K562 (cell line): ENCODE data around the gene GKN1. TPM values are rescaled to one million over a fixed set of nuclear protein-coding genes. Genes with fewer than 3 reads are reported as not detected.

Experiments used
- ATAC-seq: fragments of 200-7000 bp; cut with Tn5 transposase; 3 replicates; pipeline ENCODE4 v1.9.1; 2020; ENCODE audit warnings: moderate library complexity
- BruUV-seq: library from RNA; stranded (reverse); fragments of 400-500 nt; replicated peaks from 2 replicates; lab custom pipeline; 2021; lab: Mats Ljungman, UMichigan
- CTCF ChIA-PET: fragments of 300-600 bp; formaldehyde crosslinking; extraction: SDS; loops from one replicate; lab custom pipeline; 2021; ENCODE audit warnings: low intra/inter-chr PET ratio; lab: Yijun Ruan, JAX
- POLR2A ChIA-PET: fragments of 300-600, 350-650 bp; sonication (Branson Sonifier 250); formaldehyde crosslinking; extraction: SDS; loops from one replicate; lab custom pipeline; 2021; ENCODE audit warnings: antibody characterized with exemption, inconsistent platforms; lab: Yijun Ruan, JAX
- DNase-seq, 4 experiments: peaks; one replicate each; pipeline versions ENCODE4 v3.0.0 to v3.0.0-alpha.2; 2011 to 2018; ENCODE audit warnings: low spot score in 3 of 4, mixed read lengths in 3 of 4; ENCODE audit errors: extremely low read depth in 1 of 4
- FAIRE-seq: peaks from 2 replicates; lab custom pipeline; 2011; peaks lifted over from hg19 to GRCh38; lab: Jason Lieb, UNC
- H2AFZ ChIP-seq: 2 replicates; pipeline ENCODE4 v1.6.0; 2011; ENCODE audit warnings: low read depth, low read length, control low read depth, inconsistent platforms
- H3K27ac ChIP-seq: fragments of 200-600 bp; 3 replicates; pipeline ENCODE4 v1.8.0; 2011; ENCODE audit warnings: low read depth, mild to moderate bottlenecking, control low read depth, inconsistent platforms, low read length, moderate library complexity, mixed read lengths; ENCODE audit errors: extremely low read depth
- H3K27me3 ChIP-seq, 2 experiments: fragments of 300-600 bp in 1 of 2; 2 replicates in 1 of 2; 3 replicates in 1 of 2; pipeline versions ENCODE4 v1.6.0 to v1.8.0; 2011; ENCODE audit warnings: inconsistent platforms in 2 of 2, low read length in 2 of 2, mild to moderate bottlenecking in 1 of 2, mixed read lengths in 1 of 2, moderate library complexity in 1 of 2; ENCODE audit not compliant: control insufficient read depth in 2 of 2, insufficient read depth in 2 of 2
- H3K36me3 ChIP-seq: fragments of 300-600 bp; 3 replicates; pipeline ENCODE4 v1.8.0; 2011; ENCODE audit warnings: mild to moderate bottlenecking, low read length, inconsistent platforms; ENCODE audit not compliant: control insufficient read depth, insufficient read depth
- H3K4me1 ChIP-seq, 2 experiments: fragments of 200-600 bp in 1 of 2; replicated peaks in 1 of 2; 2 replicates in 1 of 2; 3 replicates in 1 of 2; pipeline versions ENCODE4 v1.5.1 to v1.8.0; 2011; ENCODE audit warnings: inconsistent platforms in 2 of 2, low read length in 2 of 2, mild to moderate bottlenecking in 1 of 2, mixed read lengths in 1 of 2, moderate library complexity in 1 of 2; ENCODE audit not compliant: control insufficient read depth in 2 of 2, insufficient read depth in 2 of 2
- H3K4me2 ChIP-seq: 2 replicates; pipeline ENCODE4 v1.6.1; 2011; ENCODE audit warnings: low read length, control low read depth, inconsistent platforms, mixed read lengths; ENCODE audit not compliant: insufficient read depth
- H3K4me3 ChIP-seq: fragments of 200-600 bp; sonication (generic), shearing (Covaris generic); 2 replicates; pipeline ENCODE4 v1.5.1; 2016; ENCODE audit warnings: control low read depth, inconsistent platforms
- H3K79me2 ChIP-seq: fragments of 200-600 bp; 3 replicates; pipeline ENCODE4 v1.8.0; 2011; ENCODE audit warnings: low read length, inconsistent platforms; ENCODE audit not compliant: control insufficient read depth, insufficient read depth
- H3K9ac ChIP-seq, 2 experiments: 2 replicates each; pipeline versions ENCODE4 v1.6.0 to v1.6.1; 2011; ENCODE audit warnings: low read depth in 2 of 2, low read length in 2 of 2, control low read depth in 1 of 2, inconsistent platforms in 1 of 2, mild to moderate bottlenecking in 1 of 2, mixed read lengths in 1 of 2; ENCODE audit not compliant: insufficient read depth in 1 of 2
- H3K9me1 ChIP-seq: one replicate; pipeline ENCODE4 v1.6.0; 2011; ENCODE audit warnings: inconsistent platforms, mild to moderate bottlenecking, low read length, moderate library complexity; ENCODE audit not compliant: control insufficient read depth, insufficient read depth
- H3K9me3 ChIP-seq: replicated peaks from 2 replicates; pipeline ENCODE4 v1.5.1; 2011; ENCODE audit warnings: low read depth, low read length, inconsistent platforms; ENCODE audit not compliant: control insufficient read depth, insufficient read depth
- H4K20me1 ChIP-seq: replicated peaks from 2 replicates; pipeline ENCODE4 v1.6.1; 2011; ENCODE audit warnings: low read length, inconsistent platforms, mixed read lengths; ENCODE audit not compliant: control insufficient read depth, insufficient read depth
- CAMTA2 ChIP-seq: fragments of 250-450 bp; sonication (Bioruptor Pico); conservative IDR thresholded peaks from 2 replicates; pipeline ENCODE4 v1.5.1; 2022
- EP300 ChIP-seq: IDR thresholded peaks from 2 replicates; pipeline ENCODE4 v1.6.1; 2012; ENCODE audit warnings: low read length, improper control_type of control experiment
- HCFC1 ChIP-seq: IDR thresholded peaks from 2 replicates; pipeline ENCODE4 v1.6.1; 2012; ENCODE audit warnings: low read depth, low read length, improper control_type of control experiment
- MYBL2 ChIP-seq, 2 experiments: fragments of 450-650 bp in 1 of 2; sonication (generic) in 1 of 2; formaldehyde crosslinking in 1 of 2; IDR thresholded peaks; 2 replicates each; pipeline versions ENCODE4 v1.6.1 to v1.8.1; 2017 to 2022; ENCODE audit warnings: borderline replicate concordance in 1 of 2, inconsistent platforms in 1 of 2, low read depth in 1 of 2, mild to moderate bottlenecking in 1 of 2, missing genetic modification reagents in 1 of 2, moderate library complexity in 1 of 2
- SNAPC5 ChIP-seq: fragments of 250-450 bp; sonication (Bioruptor Pico); IDR thresholded peaks from 2 replicates; pipeline ENCODE4 v1.8.0; 2021; ENCODE audit warnings: moderate library complexity, mild to moderate bottlenecking, inconsistent platforms
- ZFP36 ChIP-seq: fragments of 150-350 bp; IDR thresholded peaks from 2 replicates; pipeline ENCODE4 v1.6.1; 2018; ENCODE audit warnings: low read length, low read depth; ENCODE audit not compliant: partially characterized antibody
- ZNF134 ChIP-seq: fragments of 250-450 bp; sonication (Bioruptor Pico); conservative IDR thresholded peaks from 2 replicates; pipeline ENCODE4 v1.4.0; 2020
- ZNF232 ChIP-seq: sonication (generic); formaldehyde crosslinking; IDR thresholded peaks from 2 replicates; pipeline ENCODE4 v1.8.0; 2022; ENCODE audit warnings: mild to moderate bottlenecking, missing genetic modification reagents
- WGBS: fragments of 100-300 bp; shearing (Covaris generic); methylation state at CpG from one replicate; pipeline ENCODE4 v1.1.6; 2016; ENCODE audit warnings: low coverage, mixed read lengths; ENCODE audit not compliant: insufficient coverage; ENCODE audit errors: missing lambda C conversion rate; 5-methylcytosine and 5-hydroxymethylcytosine counted together
- in situ Hi-C: fragments of 300-500 bp; cut with MboI; formaldehyde crosslinking; loops from 4 replicates; pipeline ENCODE4 v1.15.0; 2018; ENCODE audit warnings: inconsistent platforms, mixed read lengths
- intact Hi-C: fragments of 100-400 bp; cut with micrococcal nuclease; formaldehyde crosslinking; loops from 2 replicates; pipeline ENCODE4 v1.14.2; 2022
- polyA plus RNA-seq, 8 experiments: library from polyadenylated mRNA; depleted of rRNA in 4 of 8; stranded (reverse) in 5 of 8; unstranded in 3 of 8; fragments of >200 nt; fragmentation: Nextera tagmentation in 2 of 8; fragmentation: Illumina TruSeq in 1 of 8; extraction: Ambion mirVana in 2 of 8; extraction: Trizol in 1 of 8; gene quantifications; 2 replicates each; pipeline versions ENCODE4 v1.2.1 to v1.2.3, GENCODE V29; 2011 to 2014; ENCODE audit warnings: inconsistent platforms in 1 of 8, missing spikeins in 1 of 8
- total RNA-seq, 7 experiments: library from RNA; depleted of rRNA in 6 of 7; stranded (reverse); fragments of >200 nt in 6 of 7; fragmentation: Illumina TruSeq in 2 of 7; extraction: Trizol in 2 of 7; gene quantifications; 2 replicates each; pipeline versions ENCODE4 v1.2.1 to v1.2.3, GENCODE V29; 2011 to 2021; ENCODE audit warnings: low replicate concordance in 1 of 7

GKN1 gene
- total and polyA plus RNA-seq, 9 of the 15 experiments (the other 6 are each of a cell fraction or from before 2014, with no cell fraction given) = not detected

GRCh38 chr2:68994864-68995263 lies 20.4 kb downstream of the GKN1 start:
- intact Hi-C loops (no loop called here), in situ Hi-C loops (no loop called here)
- no peak for FAIRE-seq
- Histone ChIP-seq H3K27ac (no peak overlapping the region), H3K4me2 (no peak overlapping the region)
- no peak for ATAC-seq
- WGBS = 1% methylated on average over 4 of the region's 4 CpGs
- TF ChIP-seq ZNF232 (no peak), CAMTA2 (CRISPR knock-in tag) (no peak), HCFC1 (no peak), EP300 (no peak), MYBL2 (IDR thresholded peaks at IDR 0.05; ENCODE audit: low read depth) (no peak), MYBL2 (CRISPR knock-in tag; IDR thresholded peaks at IDR 0.05; ENCODE audit: borderline replicate concordance) (no peak), ZFP36 (no peak), SNAPC5 (CRISPR knock-in tag) (no peak), ZNF134 (no peak)
- TF ChIP-seq, all 486 proteins: peak for 0
- Histone ChIP-seq H3K9ac (no peak overlapping the region), H3K9me1 (no peaks in the 10 kb centered on the region), H2AFZ (no peak overlapping the region), H3K4me3 (no peak overlapping the region), H3K9me3 (no peaks in the 10 kb centered on the region), H3K27me3 (peaks cover 0 to 13% of the 10 kb centered on the region in 2 experiments; a peak in 4 of 5 replicates), H4K20me1 (no peaks in the 10 kb centered on the region), H3K4me1 (no peaks in the 10 kb centered on the region), H3K79me2 (no peaks in the 10 kb centered on the region), H3K36me3 (no peaks in the 10 kb centered on the region)
- no peak for DNase-seq
- ChIA-PET CTCF (no interaction called here), POLR2A (no interaction called here)
- BruUV-seq = no TSS peak
